Left colon (tissue), 2 donors: Measurements from ENCODE around the gene TSC22D3. TPM values are rescaled to one million over a fixed set of nuclear protein-coding genes. Genes with fewer than 3 reads are reported as not detected.
"Not testable (repeated sequence)": the region's sequence is repeated elsewhere in the genome, so short reads cannot be mapped to it uniquely, and the experiment has no call there.

Source experiments
- ATAC-seq: fragments of 200-7000 bp; cut with Tn5 transposase; one replicate; pipeline ENCODE4 v1.9.1; 2020; ENCODE audit warnings: mild to moderate bottlenecking, moderate library complexity
- DNase-seq, 2 donors: peaks; one replicate each; pipeline ENCODE4 v3.0.0-alpha.2; 2020
- intact Hi-C, 2 donors: fragments of 100-400 bp; cut with DNase I in 1 of 2; cut with micrococcal nuclease in 1 of 2; formaldehyde crosslinking; loops; one replicate each; pipeline versions ENCODE4 v1.11.2 to v1.14.0; 2022; cut with DNase I, micrococcal nuclease
- long read RNA-seq: library from polyadenylated mRNA; unstranded; transcript quantifications from one replicate; pipeline ENCODE4 v2.0.0, GENCODE V29; 2021
- total RNA-seq, 2 donors: library from RNA; stranded (reverse); fragmentation: NEBNext Ultra II Directional; extraction: Animal tissue kit (Norgen Biotek cat#: 25700); gene quantifications; one replicate each; pipeline ENCODE4 v1.2.1, GENCODE V29; 2021
- donor health status: DM: no; HTN: no; CAD: no.
- donor health status: DM: yes; HTN: yes; CAD: no.

Gene TSC22D3
- total RNA-seq = 100 to 1,000 TPM in 1 of 2 donors, 10 to 100 TPM in 1; 33.0 to 106 TPM
- long read RNA-seq, transcript TSC22D3-203 (3 exons, 2,266 nt) = minor isoform, 10 of 116 reads
- long read RNA-seq, transcript TSC22D3-206 (3 exons, 2,027 nt) = major isoform, 94 of 116 reads
- long read RNA-seq, partial matches to known transcripts = 0 of 116 reads
- long read RNA-seq, other reads (novel, unspliced or antisense) = 10 of 116 reads

GRCh38 chrX:107775734-107776511 lies at the start of gene TSC22D3:
Gene TSC22D3 (minus strand): TSS chrX:107775787. CDS start chrX:107775419, 368 bp downstream.
- intact Hi-C loops = loop anchor here in 1 of 2 donors (5.0 kb wide), 2 partner anchors 59 to 119 kb away; no protein-coding TSS in a partner anchor
- peak; percentile 71 to 83 for DNase-seq
- ATAC-seq = peak; percentile 93

DNA sequence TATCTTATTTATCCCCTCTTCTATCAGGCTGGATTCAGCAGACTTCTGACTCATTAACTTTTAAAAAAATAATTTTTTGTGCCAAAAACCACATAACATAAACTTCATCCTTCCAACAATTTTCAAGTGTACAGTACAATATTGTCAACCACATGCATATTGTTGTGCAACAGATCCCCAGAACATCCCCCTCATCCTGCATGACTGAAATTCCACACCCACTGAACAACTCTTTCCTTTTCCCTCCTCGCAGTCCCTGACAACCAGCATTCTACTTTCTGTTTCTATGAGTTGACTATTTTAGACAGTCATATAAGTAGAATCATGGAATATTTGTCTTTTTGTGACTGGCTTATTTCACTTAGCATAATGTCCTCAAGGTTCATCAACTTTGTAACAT lies 47.9 kb upstream of the TSC22D3 start:
- ATAC-seq (no peak), DNase-seq (no peak)
- intact Hi-C loops = no loop called here

DNA sequence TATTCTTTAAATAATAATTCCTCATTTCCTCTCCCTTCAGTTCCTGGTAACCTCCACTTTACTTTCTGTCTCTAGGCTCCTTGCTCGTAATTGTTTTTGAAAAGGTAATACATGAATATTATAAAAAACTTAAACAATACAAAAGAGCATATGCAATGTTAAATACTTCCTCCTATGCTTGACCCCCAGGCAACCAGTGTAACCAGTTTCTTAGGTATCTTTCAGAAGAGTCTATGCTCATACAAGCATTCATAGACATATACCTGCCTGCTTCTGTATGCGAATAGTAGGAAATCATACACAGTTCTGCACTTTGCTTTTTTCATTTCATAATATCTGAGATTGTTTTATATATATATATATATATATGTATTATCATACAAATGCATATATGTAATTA lies 47.5 kb upstream of the TSC22D3 start:
- DNase-seq = no peak
- intact Hi-C loops = no loop called here
- no peak for ATAC-seq

DNA sequence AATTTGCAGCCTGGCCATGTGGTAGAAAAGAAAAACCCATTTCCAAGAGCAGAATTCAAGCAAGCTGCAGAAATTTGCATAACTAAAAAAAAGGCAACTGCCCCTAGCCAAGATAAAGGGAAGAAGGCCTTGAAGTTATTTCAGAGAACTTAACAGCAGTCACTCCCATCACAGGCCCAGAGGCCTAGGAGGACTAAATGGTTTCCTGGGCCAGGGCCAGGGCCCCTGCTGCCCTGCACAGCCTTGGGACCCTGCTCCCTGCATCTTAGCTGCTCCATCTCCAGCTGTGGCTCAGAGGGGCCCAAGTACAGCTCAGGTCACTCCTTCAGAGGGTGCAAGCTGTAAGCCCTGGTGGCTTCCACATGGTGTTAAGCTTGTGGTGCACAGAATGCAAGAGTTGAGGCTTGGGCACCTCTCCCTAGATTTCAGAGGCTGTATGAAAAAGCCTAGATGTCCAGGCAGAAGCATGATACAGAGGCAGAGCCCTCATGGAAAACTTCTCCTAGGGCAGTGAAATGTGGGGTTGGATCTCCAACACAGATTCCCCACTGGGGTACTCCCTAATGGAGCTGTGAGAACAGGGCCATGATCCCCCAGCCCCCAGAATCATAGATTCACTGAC lies 43.4 kb upstream of the TSC22D3 start:
- DNase-seq (no peak), ATAC-seq (no peak)
- intact Hi-C loops = no loop called here

DNA sequence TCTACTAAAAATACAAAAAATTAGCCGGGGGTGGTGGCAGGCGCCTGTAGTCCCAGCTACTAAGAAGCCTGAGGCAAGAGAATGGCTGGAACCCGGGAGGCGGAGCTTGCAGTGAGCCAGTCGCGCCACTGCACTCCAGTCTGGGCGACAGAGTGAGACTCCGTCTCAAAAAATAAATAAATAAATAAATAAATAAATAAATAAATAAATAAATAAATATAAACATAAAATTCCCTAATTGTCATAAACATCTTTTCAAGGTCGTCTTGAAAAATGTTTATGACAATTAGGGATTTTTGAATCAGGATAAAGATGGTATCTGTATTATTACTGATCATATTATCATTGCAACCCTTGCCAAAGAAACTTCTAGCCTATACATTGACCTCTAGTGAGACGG lies 34.5 kb upstream of the TSC22D3 start:
- DNase-seq, ATAC-seq, intact Hi-C loops: not testable (repeated sequence)

DNA sequence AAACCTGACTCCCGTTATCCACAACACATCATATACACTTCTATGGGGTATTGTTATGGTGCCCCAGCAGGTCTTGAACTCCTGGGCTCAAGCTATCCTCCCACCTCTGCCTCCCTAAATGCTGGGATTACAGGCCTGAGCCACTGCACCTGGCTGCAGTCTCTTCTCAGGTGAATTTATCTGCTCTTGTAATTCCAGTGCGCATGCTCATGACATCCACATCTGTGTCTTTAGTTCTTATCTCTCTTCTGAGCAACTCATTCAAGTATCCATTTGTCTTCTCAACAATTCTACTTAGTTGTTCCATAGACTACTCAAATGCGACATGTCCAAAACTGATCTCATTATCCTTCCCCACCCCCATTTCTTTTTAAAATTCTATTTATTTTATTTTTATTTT lies 29.6 kb upstream of the TSC22D3 start:
- DNase-seq = no peak
- intact Hi-C loops = no loop called here
- ATAC-seq = no peak

DNA sequence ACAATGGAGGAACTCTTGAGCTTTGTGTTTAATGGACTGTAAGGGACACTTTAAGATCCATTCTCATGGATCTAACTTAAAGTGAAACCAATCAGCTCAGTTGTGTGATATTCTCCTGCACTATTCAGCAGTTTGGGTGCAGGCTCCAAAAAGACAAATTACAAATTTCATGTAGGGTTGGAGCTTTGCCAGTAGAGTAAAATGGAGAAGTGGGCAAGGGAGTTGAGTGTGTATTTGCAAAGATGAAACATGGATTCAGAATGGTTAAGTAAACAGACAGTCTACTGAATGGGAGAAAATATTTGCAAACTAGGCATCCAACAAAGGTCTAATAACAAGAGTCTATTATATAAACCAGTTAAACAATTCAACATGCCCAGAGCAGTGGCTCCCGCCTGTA lies 28.8 kb upstream of the TSC22D3 start:
- intact Hi-C loops = no loop called here
- no peak for DNase-seq
- no peak for ATAC-seq

DNA sequence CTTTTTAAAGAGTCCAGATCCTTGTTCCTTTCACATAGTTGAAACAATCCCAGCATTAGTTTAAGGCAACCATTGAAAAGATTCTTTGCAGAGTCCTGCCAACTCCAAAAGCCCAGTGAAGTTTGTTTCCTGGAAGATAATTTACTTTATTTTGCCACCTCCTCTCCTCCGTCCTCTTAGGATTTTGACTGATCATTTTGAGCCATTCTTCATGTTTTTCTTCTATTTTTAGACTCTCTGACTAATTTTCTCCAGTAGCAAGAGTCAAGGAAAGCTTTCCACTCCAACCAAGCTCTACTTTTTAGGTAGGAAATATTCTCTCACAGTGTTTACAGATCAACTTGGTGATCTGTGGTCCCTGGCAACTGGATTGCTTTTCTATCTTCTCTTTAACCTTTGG lies 12.2 kb upstream of the TSC22D3 start:
- no peak for DNase-seq
- intact Hi-C loops = no loop called here
- no peak for ATAC-seq

DNA sequence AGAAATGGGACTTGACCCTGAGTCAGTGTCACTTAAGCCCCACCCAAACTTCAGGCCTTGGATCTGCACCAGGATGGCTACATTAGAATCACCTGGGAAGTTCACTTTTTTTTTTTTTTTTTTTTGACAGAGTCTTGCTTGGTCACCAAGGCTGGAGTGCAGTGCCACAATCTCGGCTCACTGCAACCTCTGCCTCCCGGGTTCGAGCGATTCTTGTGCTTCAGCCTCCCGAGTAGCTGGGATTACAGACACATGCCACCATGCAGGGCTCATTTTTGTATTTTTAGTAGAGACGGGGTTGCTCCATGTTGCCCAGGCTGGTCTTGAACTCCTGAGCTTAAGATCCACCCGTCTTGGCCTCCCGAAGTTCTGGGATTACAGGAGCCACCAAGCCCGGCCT lies 4.9 kb upstream of the TSC22D3 start:
- intact Hi-C loops = no loop called here
- ATAC-seq (no peak), DNase-seq (no peak)

GRCh38 chrX:107777536-107777832 lies 1.9 kb upstream of the TSC22D3 start, which contains the start of gene NCBP2L:
Gene NCBP2L (plus strand): TSS chrX:107777733. CDS start chrX:107794221, 16,488 bp downstream.
- intact Hi-C loops = loop anchor here in 1 of 2 donors (5.0 kb wide), 2 partner anchors 60 to 120 kb away; no protein-coding TSS in a partner anchor
- DNase-seq = no peak
- ATAC-seq = no peak

GRCh38 chrX:107776649-107777535 lies 1.3 kb upstream of the TSC22D3 start:
- ATAC-seq = peak; percentile 74
- peak; percentile 78 to 80 for DNase-seq
- intact Hi-C loops = loop anchor here in 1 of 2 donors (5.0 kb wide), 2 partner anchors 60 to 120 kb away; no protein-coding TSS in a partner anchor

DNA sequence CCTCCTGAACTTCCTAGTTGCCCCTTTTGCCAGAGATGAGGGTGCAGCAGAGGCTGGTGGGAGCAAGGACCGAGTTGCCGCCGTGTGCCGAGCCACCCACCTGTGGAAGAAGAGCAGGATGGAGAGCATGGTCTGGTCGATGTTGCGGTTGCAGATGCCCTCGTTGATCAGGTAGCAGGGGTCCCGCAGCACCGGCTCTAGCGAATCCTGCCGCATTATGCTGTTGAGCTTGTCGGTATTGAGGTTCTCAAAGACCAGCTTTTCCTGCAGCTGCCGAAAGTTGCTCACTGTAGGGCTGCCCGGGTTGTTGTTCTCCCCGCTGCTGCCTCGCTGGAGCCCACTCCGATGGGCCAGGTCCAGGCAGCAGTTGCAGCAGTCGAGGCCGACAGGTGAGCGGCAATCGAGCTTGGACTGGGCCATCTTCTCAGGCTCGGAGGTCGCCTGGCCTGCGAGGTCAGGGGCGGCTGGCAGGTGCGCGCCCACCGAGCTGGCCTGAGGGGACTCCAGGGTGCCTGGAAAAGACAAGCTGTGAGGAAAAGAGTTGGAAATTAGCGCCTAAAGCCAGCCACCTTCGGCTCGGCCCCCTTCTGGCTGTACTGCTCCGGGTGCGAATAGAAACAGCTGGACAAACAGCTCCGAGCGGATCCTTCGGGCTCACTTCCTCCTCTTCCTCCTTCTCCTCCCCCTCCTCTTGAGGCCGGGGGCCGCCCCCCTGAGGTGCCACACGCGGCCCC lies 420 bp downstream of the TSC22D3 start:
- ATAC-seq (peak; percentile 18), DNase-seq (peak in 1 of 2 donors; percentile 6)
- intact Hi-C loops = loop anchor here in 1 of 2 donors (5.0 kb wide), 2 partner anchors 58 to 118 kb away; no protein-coding TSS in a partner anchor

GRCh38 chrX:107773906-107774435 lies 1.6 kb downstream of the TSC22D3 start:
- DNase-seq = no peak
- no peak for ATAC-seq
- intact Hi-C loops = no loop called here

DNA sequence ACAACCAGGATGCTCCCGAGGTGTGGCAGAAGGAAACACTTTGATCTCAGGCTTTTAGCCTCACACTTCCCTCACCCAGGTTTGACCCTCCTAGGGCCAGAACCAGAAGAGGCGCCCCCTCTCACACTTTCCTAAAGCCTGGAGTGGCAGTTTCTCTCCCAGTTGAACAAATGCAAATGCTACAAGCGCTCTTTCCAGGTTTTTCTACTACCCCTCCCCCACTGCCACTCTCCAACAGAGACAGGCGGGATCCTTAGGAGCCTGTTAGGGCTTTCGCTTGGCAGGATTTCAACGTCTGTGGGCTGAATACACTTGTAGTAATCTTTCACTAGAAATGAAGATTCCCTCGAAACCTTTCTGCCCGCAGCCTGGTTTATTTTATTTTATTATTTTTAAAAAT lies 2.4 kb downstream of the TSC22D3 start:
- intact Hi-C loops = no loop called here
- ATAC-seq = no peak
- no peak for DNase-seq

GRCh38 chrX:107769581-107770317 lies 5.8 kb downstream of the TSC22D3 start:
- intact Hi-C loops = no loop called here
- no peak for ATAC-seq
- no peak for DNase-seq

- ATAC-seq = no peak
- intact Hi-C loops = no loop called here
- no peak for DNase-seq
These were observed 7.5 kb downstream of the TSC22D3 start for GRCh38 chrX:107768051-107768450.

DNA sequence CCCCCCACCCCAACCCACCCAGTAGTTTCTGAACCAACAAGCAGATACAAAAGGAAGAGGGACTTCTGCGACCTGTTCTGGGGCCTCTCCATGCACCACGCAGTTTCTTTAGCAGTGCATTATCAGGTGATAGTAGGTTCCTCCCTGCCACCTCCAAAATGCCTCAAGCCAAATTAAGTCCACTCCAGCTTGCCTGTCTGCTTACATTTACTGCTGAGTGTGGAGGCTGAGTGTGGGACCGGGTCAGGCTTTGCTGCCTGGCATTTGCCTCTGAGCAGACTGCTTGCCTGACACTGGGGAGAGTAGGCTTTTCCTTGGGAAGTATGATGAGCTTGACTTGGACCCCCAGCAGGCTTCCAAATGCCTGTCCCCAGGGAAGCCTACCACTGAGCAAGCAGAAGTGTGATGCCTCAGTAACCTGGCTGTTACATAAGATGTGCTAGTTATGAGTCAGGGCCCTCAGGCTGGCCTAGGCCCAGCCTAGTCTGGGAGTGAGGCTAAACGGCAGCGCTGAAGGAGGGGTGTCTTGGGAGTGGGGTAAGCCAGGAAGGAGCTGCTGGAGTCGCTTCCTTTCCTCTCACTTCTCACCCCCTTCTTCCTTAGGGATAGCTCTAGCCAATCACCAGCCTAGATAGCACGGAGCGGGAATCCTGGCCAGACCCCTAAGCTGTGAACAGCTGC lies 9.0 kb downstream of the TSC22D3 start:
- intact Hi-C loops = no loop called here
- ATAC-seq (no peak), DNase-seq (peak in 1 of 2 donors; percentile 36)
